Smooth muscle cell (in vitro differentiated cells): ENCODE measurements around the gene STRIP1. TPM values are rescaled to one million over a fixed set of nuclear protein-coding genes. Genes with fewer than 3 reads are reported as not detected.

Source experiments
- DNase-seq: peaks from one replicate; lab custom pipeline; 2025; ENCODE audit not compliant: unreplicated experiment; lab: John Stamatoyannopoulos, UW
- H2AFZ ChIP-seq: fragments of 200-600 bp; sonication (generic); 2 replicates; pipeline ENCODE4 v1.6.0; 2016; ENCODE audit warnings: antibody characterized with exemption, low read depth, mild to moderate bottlenecking
- H3F3A ChIP-seq: fragments of 200-600 bp; sonication (generic); 2 replicates; pipeline ENCODE4 v1.6.0; 2017; ENCODE audit warnings: antibody characterized with exemption, low read depth
- H3K27ac ChIP-seq: fragments of 200-600 bp; sonication (generic); 2 replicates; pipeline ENCODE4 v1.5.1; 2016; ENCODE audit warnings: low read depth, mild to moderate bottlenecking
- H3K27me3 ChIP-seq: fragments of 200-600 bp; sonication (generic); 2 replicates; pipeline ENCODE4 v1.6.1; 2016; ENCODE audit warnings: low read depth, mild to moderate bottlenecking
- H3K36me3 ChIP-seq: fragments of 200-600 bp; sonication (generic); 2 replicates; pipeline ENCODE4 v1.5.1; 2016; ENCODE audit warnings: low read depth
- H3K4me1 ChIP-seq: fragments of 200-600 bp; sonication (generic); 2 replicates; pipeline ENCODE4 v1.5.1; 2016; ENCODE audit warnings: low read depth
- H3K4me2 ChIP-seq: fragments of 200-600 bp; sonication (generic); 2 replicates; pipeline ENCODE4 v1.6.0; 2016; ENCODE audit warnings: mild to moderate bottlenecking
- H3K4me3 ChIP-seq: fragments of 200-600 bp; sonication (generic); 2 replicates; pipeline ENCODE4 v1.5.1; 2016; ENCODE audit warnings: mild to moderate bottlenecking
- H3K79me2 ChIP-seq: fragments of 200-600 bp; sonication (generic); 2 replicates; pipeline ENCODE4 v1.6.0; 2016; ENCODE audit warnings: low read depth, mild to moderate bottlenecking
- H3K9ac ChIP-seq: fragments of 200-600 bp; sonication (generic); 2 replicates; pipeline ENCODE4 v1.6.0; 2016; ENCODE audit warnings: low read depth
- H3K9me3 ChIP-seq: fragments of 200-600 bp; sonication (generic); replicated peaks from 2 replicates; pipeline ENCODE4 v1.5.1; 2016; ENCODE audit warnings: low read depth
- H4K20me1 ChIP-seq: fragments of 200-600 bp; sonication (generic); 2 replicates; pipeline ENCODE4 v1.6.0; 2016; ENCODE audit warnings: low read depth
- WGBS: methylation state at CpG from one replicate; pipeline ENCODE4 v1.1.7; 2016; ENCODE audit warnings: low lambda C conversion rate; 5-methylcytosine and 5-hydroxymethylcytosine counted together
- polyA plus RNA-seq: library from polyadenylated mRNA; unstranded; fragments of >200 nt; fragmentation: Nextera tagmentation; extraction: Ambion mirVana; gene quantifications from 2 replicates; pipeline ENCODE4 v1.2.1, GENCODE V29; 2016
- total RNA-seq: library from RNA; depleted of rRNA; stranded (reverse); fragments of >200 nt; gene quantifications from 2 replicates; pipeline ENCODE4 v1.2.3, GENCODE V29; 2014
- TF ChIP-seq, protein P1 (sequence below): fragments of 200-600 bp; sonication (generic); IDR thresholded peaks from 2 replicates; pipeline ENCODE4 v1.5.1; 2017; ENCODE audit warnings: borderline replicate concordance, mild to moderate bottlenecking, antibody characterized with exemption; ENCODE audit not compliant: insufficient read depth, poor library complexity, severe bottlenecking

Gene STRIP1
- total and polyA plus RNA-seq, 2 experiments from 2014 or later, result 22.5 to 31.2 TPM

DNA sequence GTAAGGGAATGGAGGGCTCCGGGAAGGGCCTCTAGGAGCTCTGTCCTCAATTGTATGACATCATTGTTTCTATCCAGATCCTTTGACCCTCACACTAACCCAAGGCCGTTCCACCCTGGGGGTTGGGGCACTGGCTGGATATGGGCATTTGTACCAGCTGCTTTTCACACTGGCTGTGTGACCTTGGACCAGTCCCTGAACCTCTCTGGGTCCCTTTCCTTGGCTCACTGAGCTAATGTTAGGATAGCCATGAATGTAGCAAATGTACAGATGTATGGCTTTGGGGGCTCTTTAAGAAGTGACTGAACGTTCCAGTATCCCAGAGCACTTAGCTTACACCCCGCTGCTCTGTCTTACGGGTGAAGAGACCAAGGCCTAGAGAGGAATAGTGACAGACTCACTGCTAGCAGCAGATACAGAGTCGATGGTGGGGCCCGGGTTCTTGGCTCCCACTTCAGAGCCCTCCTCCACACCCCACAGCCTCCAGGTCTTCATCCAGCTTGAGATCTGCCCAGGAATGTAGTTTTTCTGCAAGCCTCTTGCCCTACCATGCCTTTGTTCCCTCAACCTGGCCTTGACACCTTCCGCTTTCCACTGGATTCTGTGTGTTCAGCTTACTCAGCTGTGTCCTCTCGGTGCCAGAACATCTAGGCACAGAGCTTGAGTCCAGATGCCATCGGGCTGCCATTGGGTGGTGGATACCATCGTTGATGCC is 63.2 kb downstream of the STRIP1 start:
- Histone ChIP-seq H3K27ac (no peak overlapping the region), H3K27me3 (no peaks in the 10 kb centered on the region), H3K4me1 (no peaks in the 10 kb centered on the region), H3K9ac (no peak overlapping the region), H3K79me2 (no peaks in the 10 kb centered on the region), H4K20me1 (no peaks in the 10 kb centered on the region), H3K4me3 (no peak overlapping the region), H2AFZ (no peak overlapping the region), H3F3A (no peaks in the 10 kb centered on the region), H3K9me3 (no peaks in the 10 kb centered on the region), H3K36me3 (no peaks in the 10 kb centered on the region), H3K4me2 (no peak overlapping the region)
- 82% methylated on average over 11 of the region's 11 CpGs for WGBS
- TF ChIP-seq, protein P1, sequence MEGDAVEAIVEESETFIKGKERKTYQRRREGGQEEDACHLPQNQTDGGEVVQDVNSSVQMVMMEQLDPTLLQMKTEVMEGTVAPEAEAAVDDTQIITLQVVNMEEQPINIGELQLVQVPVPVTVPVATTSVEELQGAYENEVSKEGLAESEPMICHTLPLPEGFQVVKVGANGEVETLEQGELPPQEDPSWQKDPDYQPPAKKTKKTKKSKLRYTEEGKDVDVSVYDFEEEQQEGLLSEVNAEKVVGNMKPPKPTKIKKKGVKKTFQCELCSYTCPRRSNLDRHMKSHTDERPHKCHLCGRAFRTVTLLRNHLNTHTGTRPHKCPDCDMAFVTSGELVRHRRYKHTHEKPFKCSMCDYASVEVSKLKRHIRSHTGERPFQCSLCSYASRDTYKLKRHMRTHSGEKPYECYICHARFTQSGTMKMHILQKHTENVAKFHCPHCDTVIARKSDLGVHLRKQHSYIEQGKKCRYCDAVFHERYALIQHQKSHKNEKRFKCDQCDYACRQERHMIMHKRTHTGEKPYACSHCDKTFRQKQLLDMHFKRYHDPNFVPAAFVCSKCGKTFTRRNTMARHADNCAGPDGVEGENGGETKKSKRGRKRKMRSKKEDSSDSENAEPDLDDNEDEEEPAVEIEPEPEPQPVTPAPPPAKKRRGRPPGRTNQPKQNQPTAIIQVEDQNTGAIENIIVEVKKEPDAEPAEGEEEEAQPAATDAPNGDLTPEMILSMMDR, result no peak
- DNase-seq, result no peak

DNA sequence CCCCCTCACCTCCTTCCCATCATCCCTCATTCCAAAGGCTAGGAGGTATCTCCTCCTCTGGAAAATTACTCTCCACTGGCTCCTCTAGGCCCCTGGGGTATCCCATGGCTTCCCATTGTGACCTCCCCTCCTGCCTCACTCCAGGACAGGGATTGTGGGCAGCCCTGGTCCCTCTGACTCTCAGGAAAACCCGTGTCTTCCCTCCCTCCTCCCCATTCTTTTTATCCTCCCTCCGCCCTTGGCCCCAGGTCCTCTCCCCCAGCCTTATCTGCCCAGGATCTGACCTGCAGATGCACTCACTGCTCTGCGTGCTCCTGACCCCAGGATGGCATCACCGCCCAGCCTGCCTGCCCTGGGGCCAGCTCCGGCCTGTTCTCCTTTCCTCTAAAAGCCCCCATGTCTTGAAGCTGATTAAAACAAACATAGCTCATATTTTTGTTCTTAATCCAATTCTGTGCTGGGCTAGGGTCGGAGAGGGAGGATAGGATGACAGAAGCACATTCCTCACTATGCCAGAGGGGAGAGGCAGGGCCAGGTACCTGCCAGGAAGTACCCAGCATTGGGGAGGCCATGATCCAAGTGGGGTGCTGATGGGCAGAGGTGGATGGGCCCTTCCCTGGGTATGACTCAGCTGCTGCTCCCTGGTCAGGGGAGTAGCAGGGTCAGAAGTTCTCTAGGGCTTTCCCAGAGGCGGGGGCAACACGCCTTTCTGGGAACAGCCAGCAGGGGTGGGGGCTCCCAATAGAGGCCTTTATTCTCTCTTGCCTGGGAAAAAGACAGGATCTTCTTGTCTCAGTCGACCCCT is 64.0 kb downstream of the STRIP1 start:
- Histone ChIP-seq H3K27ac (no peak overlapping the region), H3K36me3 (no peaks in the 10 kb centered on the region), H2AFZ (no peak overlapping the region), H3K4me2 (no peak overlapping the region), H3F3A (no peaks in the 10 kb centered on the region), H3K9me3 (no peaks in the 10 kb centered on the region), H3K79me2 (no peaks in the 10 kb centered on the region), H3K27me3 (no peaks in the 10 kb centered on the region), H4K20me1 (no peaks in the 10 kb centered on the region), H3K4me1 (no peaks in the 10 kb centered on the region), H3K9ac (no peak overlapping the region), H3K4me3 (no peak overlapping the region)
- TF ChIP-seq, protein P1, result no peak
- no peak for DNase-seq
- 75% methylated on average over 9 of the region's 9 CpGs for whole genome bisulfite sequencing

DNA sequence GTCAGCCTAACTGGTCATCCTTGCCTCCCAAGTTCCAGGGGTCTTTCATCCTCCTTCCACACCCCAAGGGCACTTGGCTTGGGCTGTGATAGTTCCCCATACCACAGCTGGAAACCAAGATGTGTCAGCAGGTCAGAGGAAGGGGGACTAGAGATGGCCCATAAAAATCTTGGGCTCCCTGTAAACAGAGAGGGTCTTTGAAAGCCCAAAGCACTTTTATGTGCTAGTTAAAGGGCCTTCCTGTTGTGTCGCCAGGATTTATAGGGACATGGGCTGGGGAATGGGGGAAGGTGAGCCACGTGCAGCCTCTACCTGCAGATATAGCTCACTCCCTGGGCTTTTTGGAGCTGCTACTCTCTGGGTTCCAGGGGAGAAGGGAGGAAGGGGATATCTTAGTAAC is 65.9 kb downstream of the STRIP1 start:
- no peaks in the 10 kb centered on the region for H3F3A ChIP-seq
- H3K4me3 ChIP-seq, result no peak overlapping the region
- DNase-seq, result no peak
- H3K9ac ChIP-seq, result no peak overlapping the region
- H3K27me3 ChIP-seq, result no peaks in the 10 kb centered on the region
- no peak overlapping the region for H2AFZ ChIP-seq
- H3K36me3 ChIP-seq, result no peaks in the 10 kb centered on the region
- H4K20me1 ChIP-seq, result no peaks in the 10 kb centered on the region
- H3K27ac ChIP-seq, result no peak overlapping the region
- no peaks in the 10 kb centered on the region for H3K79me2 ChIP-seq
- TF ChIP-seq, protein P1, result no peak
- no peaks in the 10 kb centered on the region for H3K9me3 ChIP-seq
- H3K4me1 ChIP-seq, result no peaks in the 10 kb centered on the region
- no peak overlapping the region for H3K4me2 ChIP-seq
- WGBS, result 66% methylated on average over 2 of the region's 2 CpGs
